ENCODE data around the gene POLE4.

GRCh38 chr2:74937221-74937880 lies 21.1 kb upstream of the POLE4 start:
- no peak for TF ChIP-seq TAF1 (IDR thresholded peaks at IDR 0.05; ENCODE audit: borderline replicate concordance, low read depth, low read length)
- no peak for TF ChIP-seq POLR2AphosphoS5 (IDR thresholded peaks at IDR 0.05; ENCODE audit: low read depth, low read length)
- TF ChIP-seq POLR2A (IDR thresholded peaks at IDR 0.05; ENCODE audit: low read depth, low read length), result no peak
